Astrocyte (in vitro differentiated cells and primary cell): ENCODE results near the gene CPEB3. TPM values are rescaled to one million over a fixed set of nuclear protein-coding genes. Genes with fewer than 3 reads are reported as not detected.

Experiments
- DNase-seq: peaks from one replicate; pipeline ENCODE4 v3.0.0-alpha.2; 2010; ENCODE audit warnings: low read depth
- FAIRE-seq: peaks from 2 replicates; lab custom pipeline; 2011; peaks lifted over from hg19 to GRCh38; lab: Jason Lieb, UNC
- H2AFZ ChIP-seq: 2 replicates; pipeline ENCODE4 v1.6.0; 2012; ENCODE audit warnings: low read depth, low read length, inconsistent platforms
- H3K27ac ChIP-seq: 2 replicates; pipeline ENCODE4 v1.5.1; 2011; ENCODE audit warnings: low read depth, low read length, inconsistent platforms
- H3K27me3 ChIP-seq: 2 replicates; pipeline ENCODE4 v1.6.0; 2011; ENCODE audit warnings: low read length, inconsistent platforms; ENCODE audit not compliant: insufficient read depth
- H3K36me3 ChIP-seq: 2 replicates; pipeline ENCODE4 v1.5.1; 2011; ENCODE audit warnings: low read length, inconsistent platforms; ENCODE audit not compliant: insufficient read depth
- H3K4me1 ChIP-seq: 2 replicates; pipeline ENCODE4 v1.5.1; 2011; ENCODE audit warnings: low read length, inconsistent platforms; ENCODE audit not compliant: insufficient read depth
- H3K4me2 ChIP-seq: 2 replicates; pipeline ENCODE4 v1.6.0; 2012; ENCODE audit warnings: low read length, inconsistent platforms
- H3K4me3 ChIP-seq: 2 replicates; pipeline ENCODE4 v1.5.1; 2011; ENCODE audit warnings: low read depth, mild to moderate bottlenecking, low read length, inconsistent platforms; ENCODE audit not compliant: insufficient read depth
- H3K79me2 ChIP-seq: 2 replicates; pipeline ENCODE4 v1.6.0; 2012; ENCODE audit warnings: mild to moderate bottlenecking, low read length, inconsistent platforms; ENCODE audit not compliant: insufficient read depth
- H3K9ac ChIP-seq: 2 replicates; pipeline ENCODE4 v1.6.0; 2012; ENCODE audit warnings: mild to moderate bottlenecking, low read length, inconsistent platforms
- H3K9me3 ChIP-seq: 2 replicates; pipeline ENCODE4 v1.5.1; 2012; ENCODE audit warnings: low read depth, mild to moderate bottlenecking, low read length, inconsistent platforms; ENCODE audit not compliant: insufficient read depth
- H4K20me1 ChIP-seq: 2 replicates; pipeline ENCODE4 v1.6.0; 2012; ENCODE audit warnings: low read length, inconsistent platforms; ENCODE audit not compliant: insufficient read depth
- H3K27ac Mint-ChIP-seq: one replicate; pipeline ENCODE4 v1.8.0; 2021; ENCODE audit warnings: mild to moderate bottlenecking, mixed read lengths; ENCODE audit not compliant: unreplicated experiment
- H3K27me3 Mint-ChIP-seq: one replicate; pipeline ENCODE4 v1.8.0; 2021; ENCODE audit warnings: low read depth, mixed read lengths; ENCODE audit not compliant: unreplicated experiment
- H3K36me3 Mint-ChIP-seq: one replicate; pipeline ENCODE4 v1.8.0; 2021; ENCODE audit warnings: low read depth, mixed read lengths; ENCODE audit not compliant: unreplicated experiment
- H3K4me1 Mint-ChIP-seq: one replicate; pipeline ENCODE4 v1.8.0; 2021; ENCODE audit warnings: low read depth, mixed read lengths; ENCODE audit not compliant: unreplicated experiment
- H3K4me3 Mint-ChIP-seq: one replicate; pipeline ENCODE4 v1.8.0; 2021; ENCODE audit warnings: mild to moderate bottlenecking, moderate library complexity, mixed read lengths; ENCODE audit not compliant: unreplicated experiment
- H3K9me3 Mint-ChIP-seq: one replicate; pipeline ENCODE4 v1.8.0; 2021; ENCODE audit warnings: mild to moderate bottlenecking, mixed read lengths; ENCODE audit not compliant: unreplicated experiment
- CTCF ChIP-seq: IDR thresholded peaks from 2 replicates; pipeline ENCODE4 v1.5.1; 2011; ENCODE audit warnings: low read depth, mild to moderate bottlenecking, inconsistent platforms, low read length, moderate library complexity; ENCODE audit not compliant: insufficient read depth
- EZH2 ChIP-seq: IDR thresholded peaks from 2 replicates; pipeline ENCODE4 v1.6.1; 2012; ENCODE audit warnings: mild to moderate bottlenecking, low read length, inconsistent platforms; ENCODE audit not compliant: insufficient read depth
- total RNA-seq: library from RNA; stranded (reverse); gene quantifications from 2 replicates; pipeline ENCODE4 v1.2.1, GENCODE V29; 2021

CPEB3 gene
- total RNA-seq, 1 donor from 2014 or later, result 1.6 TPM

- H3K27ac ChIP-seq, result no peak overlapping the region
- no peak for DNase-seq
- H3K9me3 Mint-ChIP-seq, result no peaks in the 10 kb centered on the region
- H3K36me3 Mint-ChIP-seq, result no peaks in the 10 kb centered on the region
- TF ChIP-seq CTCF (no peak), EZH2 (no peak)
- peaks cover 25% of the 10 kb centered on the region for H4K20me1 ChIP-seq
- H3K9me3 ChIP-seq, result no peaks in the 10 kb centered on the region
- no peak overlapping the region for H3K27ac Mint-ChIP-seq
- H3K9ac ChIP-seq, result no peak overlapping the region
- no peak overlapping the region for H2AFZ ChIP-seq
- H3K36me3 ChIP-seq, result no peaks in the 10 kb centered on the region
- peaks cover 5% of the 10 kb centered on the region for H3K27me3 ChIP-seq
- peaks cover 9% of the 10 kb centered on the region for H3K4me1 ChIP-seq
- H3K4me3 Mint-ChIP-seq, result no peak overlapping the region
- peaks cover 15% of the 10 kb centered on the region for H3K4me1 Mint-ChIP-seq
- no peaks in the 10 kb centered on the region for H3K79me2 ChIP-seq
- no peak for FAIRE-seq
- H3K4me2 ChIP-seq, result peak overlapping the region; percentile 31
- H3K27me3 Mint-ChIP-seq, result no peaks in the 10 kb centered on the region
- no peak overlapping the region for H3K4me3 ChIP-seq
Measured at GRCh38 chr10:92125144-92125543, 165.7 kb downstream of the CPEB3 start.

GRCh38 chr10:92124616-92125143, 166.2 kb downstream of the CPEB3 start:
- FAIRE-seq, result no peak
- H4K20me1 ChIP-seq, result peaks cover 25% of the 10 kb centered on the region
- no peak overlapping the region for H2AFZ ChIP-seq
- H3K36me3 ChIP-seq, result no peaks in the 10 kb centered on the region
- no peak overlapping the region for H3K9ac ChIP-seq
- Mint-ChIP-seq H3K4me3 (no peak overlapping the region), H3K27me3 (no peaks in the 10 kb centered on the region), H3K9me3 (no peaks in the 10 kb centered on the region), H3K36me3 (no peaks in the 10 kb centered on the region), H3K4me1 (peaks cover 15% of the 10 kb centered on the region), H3K27ac (no peak overlapping the region)
- H3K79me2 ChIP-seq, result no peaks in the 10 kb centered on the region
- H3K4me1 ChIP-seq, result peaks cover 9% of the 10 kb centered on the region
- H3K27ac ChIP-seq, result no peak overlapping the region
- peak; percentile 92 for DNase-seq
- H3K9me3 ChIP-seq, result no peaks in the 10 kb centered on the region
- H3K27me3 ChIP-seq, result peaks cover 3% of the 10 kb centered on the region
- peak overlapping the region; percentile 31 for H3K4me2 ChIP-seq
- TF ChIP-seq CTCF (no peak), EZH2 (no peak)
- no peak overlapping the region for H3K4me3 ChIP-seq

- Mint-ChIP-seq H3K4me1 (peaks cover 15% of the 10 kb centered on the region), H3K9me3 (no peaks in the 10 kb centered on the region), H3K36me3 (peaks cover under 1% of the 10 kb centered on the region), H3K27ac (no peak overlapping the region), H3K4me3 (no peak overlapping the region), H3K27me3 (no peaks in the 10 kb centered on the region)
- Histone ChIP-seq H3K9me3 (no peaks in the 10 kb centered on the region), H3K9ac (no peak overlapping the region), H2AFZ (no peak overlapping the region), H3K27ac (no peak overlapping the region), H3K4me2 (no peak overlapping the region), H3K36me3 (no peaks in the 10 kb centered on the region), H3K27me3 (peaks cover 3% of the 10 kb centered on the region), H3K4me1 (peaks cover 9% of the 10 kb centered on the region), H4K20me1 (peaks cover 25% of the 10 kb centered on the region), H3K79me2 (no peaks in the 10 kb centered on the region), H3K4me3 (no peak overlapping the region)
- FAIRE-seq, result no peak
- no peak for DNase-seq
- TF ChIP-seq CTCF, result no peak
- no peak for TF ChIP-seq EZH2
Measured at GRCh38 chr10:92124020-92124419, 166.9 kb downstream of the CPEB3 start.
